IPS-18a (cell line): ENCODE measurements around the gene BPGM.
"Not testable (repeated sequence)": the region's sequence is repeated elsewhere in the genome, so short reads cannot be mapped to it uniquely, and the experiment has no call there.

Source experiments
- H3K27ac ChIP-seq: one replicate; pipeline ENCODE4 v1.5.1; 2013; ENCODE audit warnings: low read length
- H3K27me3 ChIP-seq: one replicate; pipeline ENCODE4 v1.6.1; 2013; ENCODE audit warnings: mild to moderate bottlenecking, low read length; ENCODE audit not compliant: control insufficient read depth, insufficient read depth
- H3K36me3 ChIP-seq: one replicate; pipeline ENCODE4 v1.6.1; 2013; ENCODE audit warnings: low read depth, low read length; ENCODE audit not compliant: control insufficient read depth
- H3K4me1 ChIP-seq: one replicate; pipeline ENCODE4 v1.6.1; 2013; ENCODE audit warnings: low read depth, low read length; ENCODE audit not compliant: control insufficient read depth
- H3K4me3 ChIP-seq: one replicate; pipeline ENCODE4 v1.5.1; 2013; ENCODE audit warnings: low read length
- H3K9ac ChIP-seq: one replicate; pipeline ENCODE4 v1.6.1; 2013; ENCODE audit warnings: mild to moderate bottlenecking, low read length, moderate library complexity
- H3K9me3 ChIP-seq: one replicate; pipeline ENCODE4 v1.6.1; 2013; ENCODE audit warnings: low read depth, low read length; ENCODE audit not compliant: control insufficient read depth

The BPGM gene

GRCh38 chr7:134649226-134649775 lies 2.6 kb downstream of the BPGM start:
- Histone ChIP-seq H3K27ac (no peak overlapping the region), H3K4me1 (no peaks in the 10 kb centered on the region)

DNA sequence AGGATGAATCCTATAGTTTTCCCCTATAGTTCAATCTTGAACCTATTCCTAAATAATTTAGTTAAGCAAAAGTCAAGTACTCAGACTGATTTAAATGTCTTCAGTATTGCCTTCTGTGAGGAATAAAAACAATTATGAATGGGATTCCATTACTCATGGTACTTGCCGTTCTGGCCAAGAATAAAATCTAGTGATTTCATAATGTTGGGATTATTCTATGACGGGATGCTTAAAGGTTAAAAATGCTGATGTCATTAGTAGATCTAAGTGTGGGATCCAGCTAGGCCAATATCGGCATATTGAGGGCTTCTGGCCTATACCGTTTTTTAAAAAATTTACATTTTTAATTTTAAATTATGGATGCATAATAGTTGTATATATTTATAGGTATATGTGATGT lies 5.3 kb downstream of the BPGM start:
- Histone ChIP-seq H3K4me3 (no peak overlapping the region), H3K4me1 (no peaks in the 10 kb centered on the region), H3K36me3 (no peaks in the 10 kb centered on the region), H3K9ac (no peak overlapping the region), H3K27me3 (no peaks in the 10 kb centered on the region), H3K27ac (no peak overlapping the region), H3K9me3 (no peaks in the 10 kb centered on the region)

More at GRCh38 chr7:134649226-134649775, 2.6 kb downstream of the BPGM start:
- Histone ChIP-seq H3K9ac (no peak overlapping the region), H3K4me3 (no peak overlapping the region), H3K36me3 (no peaks in the 10 kb centered on the region), H3K9me3 (no peaks in the 10 kb centered on the region), H3K27me3 (no peaks in the 10 kb centered on the region)

DNA sequence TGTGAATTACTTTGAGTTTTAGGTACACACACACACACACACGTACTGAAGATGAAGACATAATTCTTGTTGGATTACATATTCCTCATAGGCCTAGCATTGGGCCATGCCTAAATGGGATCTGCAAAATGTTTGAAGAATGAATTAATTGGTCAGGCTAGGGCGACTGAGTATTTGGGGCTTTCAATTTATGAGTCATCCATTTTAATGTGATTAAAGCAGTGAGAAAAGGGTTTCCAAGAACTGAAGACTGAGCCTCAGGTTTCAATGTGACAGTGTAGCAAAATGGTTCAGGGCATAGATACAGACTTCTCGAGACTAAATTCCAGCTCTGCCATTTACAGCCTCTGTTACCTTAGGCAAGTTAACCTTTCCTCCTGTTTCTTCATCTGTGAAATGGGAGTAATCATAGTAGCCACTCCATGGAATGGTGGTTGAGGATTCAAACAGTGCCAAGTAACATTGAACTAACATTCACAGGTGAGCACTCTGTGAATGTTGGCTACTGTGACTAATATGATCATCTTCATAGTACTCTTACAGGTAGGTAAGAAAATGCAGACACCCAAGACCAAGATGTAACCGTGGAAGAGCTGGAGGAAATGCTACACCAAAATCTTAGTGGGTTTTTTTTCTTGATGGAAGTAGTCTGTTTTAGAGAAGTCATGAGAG lies 7.6 kb downstream of the BPGM start:
- Histone ChIP-seq H3K27me3 (no peaks in the 10 kb centered on the region), H3K36me3 (no peaks in the 10 kb centered on the region), H3K9ac (no peak overlapping the region), H3K9me3 (no peaks in the 10 kb centered on the region), H3K4me1 (no peaks in the 10 kb centered on the region), H3K4me3 (no peak overlapping the region), H3K27ac (no peak overlapping the region)

DNA sequence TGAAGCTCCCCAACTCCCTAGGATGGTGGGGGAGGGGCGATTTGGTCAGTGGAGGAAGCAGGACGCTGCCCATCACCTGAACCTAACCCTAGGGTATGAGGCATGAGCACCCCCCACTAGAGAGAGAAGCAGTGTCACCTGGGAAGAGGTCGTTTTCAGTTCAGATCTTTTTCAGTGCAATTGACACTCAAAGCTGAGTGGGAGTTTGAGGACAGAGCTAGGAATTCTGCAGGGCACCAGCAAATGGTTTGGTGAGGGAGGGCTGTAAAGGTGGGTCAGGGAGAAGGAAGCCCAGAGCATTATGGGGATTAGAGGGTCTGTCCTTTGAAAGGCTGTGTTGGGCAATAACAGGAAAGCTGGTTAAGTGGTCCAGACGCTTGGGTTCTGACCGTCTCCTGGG lies 10.9 kb downstream of the BPGM start:
- Histone ChIP-seq H3K27me3 (no peaks in the 10 kb centered on the region), H3K36me3 (peaks cover 8% of the 10 kb centered on the region), H3K4me1 (no peaks in the 10 kb centered on the region), H3K9ac (no peak overlapping the region), H3K27ac (no peak overlapping the region), H3K9me3 (no peaks in the 10 kb centered on the region), H3K4me3 (no peak overlapping the region)

- Histone ChIP-seq H3K4me1 (no peaks in the 10 kb centered on the region), H3K9me3 (no peaks in the 10 kb centered on the region), H3K36me3 (peaks cover 8% of the 10 kb centered on the region), H3K4me3 (no peak overlapping the region), H3K27ac (no peak overlapping the region), H3K9ac (no peak overlapping the region), H3K27me3 (no peaks in the 10 kb centered on the region)
Observed at GRCh38 chr7:134660242-134660785, 13.7 kb downstream of the BPGM start.

DNA sequence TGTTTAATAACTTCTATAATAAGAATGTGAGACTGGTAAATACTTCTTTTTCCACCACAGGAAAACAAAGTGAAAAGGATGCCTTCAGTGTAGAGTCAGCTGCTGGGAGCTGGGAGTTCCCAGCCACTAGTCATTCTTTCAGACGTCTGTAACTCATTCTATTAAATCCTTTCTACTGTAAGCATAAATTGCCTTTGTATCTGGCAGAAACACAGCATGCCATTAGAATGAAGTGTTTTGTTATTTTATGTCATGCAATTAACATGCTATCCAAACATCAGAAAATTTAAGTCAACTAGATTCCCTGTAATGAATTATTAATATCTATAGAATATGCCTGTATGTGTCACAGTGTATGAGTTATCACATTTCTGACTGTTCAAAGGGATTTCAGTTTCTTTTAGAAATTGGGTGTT lies 14.3 kb downstream of the BPGM start:
- H3K9me3 ChIP-seq: no peaks in the 10 kb centered on the region
- H3K4me3 ChIP-seq: no peak overlapping the region
- H3K27me3 ChIP-seq: no peaks in the 10 kb centered on the region
- H3K9ac ChIP-seq: no peak overlapping the region
- H3K36me3 ChIP-seq: peaks cover 8% of the 10 kb centered on the region
- H3K27ac ChIP-seq: no peak overlapping the region
- no peaks in the 10 kb centered on the region for H3K4me1 ChIP-seq

- Histone ChIP-seq H3K9ac (no peak overlapping the region), H3K9me3 (no peaks in the 10 kb centered on the region), H3K4me3 (no peak overlapping the region), H3K27me3 (no peaks in the 10 kb centered on the region), H3K4me1 (no peaks in the 10 kb centered on the region), H3K36me3 (peaks cover 8% of the 10 kb centered on the region), H3K27ac (no peak overlapping the region)
Observed at GRCh38 chr7:134662166-134662870, 15.7 kb downstream of the BPGM start.

GRCh38 chr7:134662871-134663205 lies 16.2 kb downstream of the BPGM start:
- Histone ChIP-seq H3K9ac (no peak overlapping the region), H3K36me3 (peaks cover 8% of the 10 kb centered on the region), H3K27me3 (no peaks in the 10 kb centered on the region), H3K27ac (no peak overlapping the region), H3K4me1 (no peaks in the 10 kb centered on the region), H3K9me3 (no peaks in the 10 kb centered on the region), H3K4me3 (no peak overlapping the region)

DNA sequence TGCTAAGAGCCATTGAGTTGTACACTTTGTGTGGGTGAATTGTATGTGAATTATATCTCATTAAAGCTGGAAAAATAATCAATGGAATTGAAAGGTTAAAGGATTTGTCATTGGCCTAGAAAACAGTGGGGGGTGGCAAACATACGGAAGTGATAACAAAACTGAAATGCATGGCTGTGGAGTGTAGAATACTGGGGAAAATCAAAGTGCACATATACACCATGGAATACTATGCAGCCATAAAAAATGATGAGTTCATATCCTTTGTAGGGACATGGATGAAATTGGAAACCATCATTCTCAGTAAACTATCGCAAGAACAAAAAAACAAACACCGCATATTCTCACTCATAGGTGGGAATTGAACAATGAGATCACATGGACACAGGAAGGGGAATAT lies 18.4 kb downstream of the BPGM start:
- H3K4me3 ChIP-seq, H3K9ac ChIP-seq, H3K9me3 ChIP-seq, H3K4me1 ChIP-seq, H3K36me3 ChIP-seq, H3K27ac ChIP-seq, H3K27me3 ChIP-seq: not testable (repeated sequence)

GRCh38 chr7:134667899-134668298 lies 21.2 kb downstream of the BPGM start:
- H3K9ac ChIP-seq: no peak overlapping the region
- H3K9me3 ChIP-seq: no peaks in the 10 kb centered on the region
- H3K36me3 ChIP-seq: no peaks in the 10 kb centered on the region
- no peak overlapping the region for H3K4me3 ChIP-seq
- H3K27me3 ChIP-seq: no peaks in the 10 kb centered on the region
- H3K27ac ChIP-seq: no peak overlapping the region
- H3K4me1 ChIP-seq: peaks cover 9% of the 10 kb centered on the region

- H3K4me1 ChIP-seq: peaks cover 9% of the 10 kb centered on the region
- no peaks in the 10 kb centered on the region for H3K27me3 ChIP-seq
- no peak overlapping the region for H3K27ac ChIP-seq
- no peaks in the 10 kb centered on the region for H3K36me3 ChIP-seq
- no peak overlapping the region for H3K4me3 ChIP-seq
- no peak overlapping the region for H3K9ac ChIP-seq
- H3K9me3 ChIP-seq: no peaks in the 10 kb centered on the region
Observed at GRCh38 chr7:134669388-134669787, 22.7 kb downstream of the BPGM start.
